SK-N-SH treated with all-trans-retinoic acid at 6 μM for 48 hours (cell line): ENCODE measurements around the gene RTL10.

Experiments used
- ATAC-seq: fragments of 200-7000 bp; cut with Tn5 transposase; 3 replicates; pipeline ENCODE4 v1.9.1; 2020; ENCODE audit warnings: mild to moderate bottlenecking, moderate library complexity
- ARNTL ChIP-seq: fragments of 450-650 bp; formaldehyde crosslinking; IDR thresholded peaks from 2 replicates; pipeline ENCODE4 v1.5.0; 2020; ENCODE audit warnings: low read depth, mild to moderate bottlenecking, moderate library complexity, borderline replicate concordance
- BACH2 ChIP-seq: fragments of 250-450 bp; sonication (Bioruptor Pico); IDR thresholded peaks from 2 replicates; pipeline ENCODE4 v1.9.0; 2021; ENCODE audit warnings: mild to moderate bottlenecking, borderline replicate concordance
- CSDC2 ChIP-seq: fragments of 250-450 bp; sonication (Bioruptor Pico); IDR thresholded peaks from 2 replicates; pipeline ENCODE4 v1.5.0; 2020; ENCODE audit warnings: mild to moderate bottlenecking, moderate library complexity
- ESRRG ChIP-seq: fragments of 250-450 bp; sonication (Bioruptor Pico); IDR thresholded peaks from 2 replicates; pipeline ENCODE4 v1.6.1; 2021; ENCODE audit warnings: mild to moderate bottlenecking
- ISL1 ChIP-seq: fragments of 250-450 bp; sonication (Bioruptor Pico); IDR thresholded peaks from 2 replicates; pipeline ENCODE4 v2.1.2; 2022; ENCODE audit warnings: mild to moderate bottlenecking, moderate library complexity
- OSR1 ChIP-seq: fragments of 250-450 bp; sonication (Bioruptor Pico); IDR thresholded peaks from 2 replicates; pipeline ENCODE4 v1.8.0; 2022; ENCODE audit warnings: moderate library complexity, mild to moderate bottlenecking, inconsistent platforms
- PPARA ChIP-seq: fragments of 250-450 bp; sonication (Bioruptor Pico); IDR thresholded peaks from 2 replicates; pipeline ENCODE4 v1.5.0; 2020; ENCODE audit warnings: mild to moderate bottlenecking, borderline replicate concordance
- RARB ChIP-seq: fragments of 250-450 bp; sonication (Bioruptor Pico); IDR thresholded peaks from 2 replicates; pipeline ENCODE4 v1.8.0; 2021; ENCODE audit warnings: mild to moderate bottlenecking, moderate library complexity
- SNAI2 ChIP-seq: fragments of 250-450 bp; sonication (Bioruptor Pico); IDR thresholded peaks from 2 replicates; pipeline ENCODE4 v1.5.0; 2020; ENCODE audit warnings: mild to moderate bottlenecking, moderate library complexity
- TOX ChIP-seq: fragments of 250-450 bp; sonication (Bioruptor Pico); IDR thresholded peaks from 2 replicates; pipeline ENCODE4 v1.8.0; 2021; ENCODE audit warnings: mild to moderate bottlenecking, moderate library complexity, borderline replicate concordance
- ZC3H10 ChIP-seq: fragments of 250-450 bp; sonication (Bioruptor Pico); IDR thresholded peaks from 2 replicates; pipeline ENCODE4 v1.5.1; 2021; ENCODE audit warnings: mild to moderate bottlenecking, moderate library complexity
- ZFP3 ChIP-seq: fragments of 250-450 bp; sonication (Bioruptor Pico); IDR thresholded peaks from 2 replicates; pipeline ENCODE4 v1.5.0; 2020; ENCODE audit warnings: mild to moderate bottlenecking, moderate library complexity
- ZFP30 ChIP-seq: fragments of 450-650 bp; formaldehyde crosslinking; IDR thresholded peaks from 2 replicates; pipeline ENCODE4 v1.5.0; 2022; ENCODE audit warnings: mild to moderate bottlenecking, moderate library complexity
- ZNF565 ChIP-seq: fragments of 450-650 bp; formaldehyde crosslinking; conservative IDR thresholded peaks from 2 replicates; pipeline ENCODE4 v1.5.0; 2020; ENCODE audit warnings: low read depth, mild to moderate bottlenecking, moderate library complexity
- ZNF70 ChIP-seq: fragments of 450-650 bp; formaldehyde crosslinking; IDR thresholded peaks from 2 replicates; pipeline ENCODE4 v1.5.0; 2020; ENCODE audit warnings: mild to moderate bottlenecking, moderate library complexity
- ZNF8 ChIP-seq: fragments of 450-650 bp; formaldehyde crosslinking; IDR thresholded peaks from 2 replicates; pipeline ENCODE4 v1.5.0; 2020; ENCODE audit warnings: mild to moderate bottlenecking, moderate library complexity
- TF ChIP-seq, protein P1 (sequence below): fragments of 250-450 bp; sonication (Bioruptor Pico); IDR thresholded peaks from 2 replicates; pipeline ENCODE4 v1.5.1; 2020; ENCODE audit warnings: low read depth, mild to moderate bottlenecking, moderate library complexity
- TF ChIP-seq, protein P2 (sequence below): fragments of 250-450 bp; sonication (Bioruptor Pico); IDR thresholded peaks from 2 replicates; pipeline ENCODE4 v1.8.0; 2021; ENCODE audit warnings: low read depth, mild to moderate bottlenecking, moderate library complexity, borderline replicate concordance
- TF ChIP-seq, protein P3 (sequence below): fragments of 250-450 bp; sonication (Bioruptor Pico); IDR thresholded peaks from 2 replicates; pipeline ENCODE4 v1.5.1; 2021; ENCODE audit warnings: mild to moderate bottlenecking, moderate library complexity
- TF ChIP-seq, protein P4 (sequence below): fragments of 250-450 bp; sonication (Bioruptor Pico); IDR thresholded peaks from 2 replicates; pipeline ENCODE4 v1.8.0; 2020; ENCODE audit warnings: mild to moderate bottlenecking, moderate library complexity, borderline replicate concordance
- TF ChIP-seq, protein P5 (sequence below): fragments of 250-450 bp; sonication (Bioruptor Pico); IDR thresholded peaks from 2 replicates; pipeline ENCODE4 v1.5.0; 2020; ENCODE audit warnings: mild to moderate bottlenecking, moderate library complexity

The RTL10 gene

DNA sequence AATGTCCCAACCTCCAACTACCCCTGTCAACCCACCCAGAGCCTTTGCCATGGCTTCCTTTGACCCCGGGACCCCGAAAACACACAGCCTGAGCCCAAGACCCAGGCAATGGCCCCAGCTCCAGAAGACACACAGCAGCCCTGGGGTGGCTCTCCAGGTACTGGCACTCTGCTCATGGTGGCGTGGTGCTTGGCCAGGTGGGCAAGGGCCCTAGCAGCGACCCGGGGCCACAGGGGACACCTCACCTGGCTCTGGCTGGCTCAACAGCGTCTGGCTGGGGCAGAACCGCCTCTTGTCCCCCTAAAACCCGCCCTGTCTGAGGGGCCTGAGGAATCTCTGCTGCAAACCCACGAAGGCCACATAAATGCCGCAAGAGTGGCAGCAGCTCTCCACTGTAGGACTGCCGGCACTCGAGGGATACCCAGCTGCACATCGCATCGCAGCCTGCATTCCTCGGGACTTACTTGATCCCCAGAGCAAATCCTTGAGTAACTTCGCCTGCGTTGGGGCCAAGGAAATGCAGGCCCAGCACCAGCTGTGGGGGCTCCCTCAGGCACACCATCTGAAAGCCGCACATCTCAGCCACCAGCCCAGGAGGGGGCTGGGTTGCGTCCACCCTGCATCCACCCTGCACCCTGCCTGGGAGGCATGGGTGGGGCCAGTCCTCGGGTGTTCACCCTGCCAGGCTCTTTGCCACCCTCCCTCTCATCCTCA lies 23.1 kb upstream of the RTL10 start:
- no peak for ATAC-seq
- TF ChIP-seq ZFP3 (no peak), TOX (CRISPR knock-in tag) (no peak), PPARA (no peak), ZC3H10 (CRISPR knock-in tag) (no peak), OSR1 (no peak), RARB (CRISPR knock-in tag) (no peak), ZNF70 (CRISPR knock-in tag) (no peak), ISL1 (CRISPR knock-in tag) (no peak), ZFP30 (CRISPR knock-in tag) (no peak), ZNF8 (CRISPR knock-in tag) (no peak), ARNTL (CRISPR knock-in tag) (no peak), CSDC2 (no peak), BACH2 (no peak), SNAI2 (no peak), ESRRG (CRISPR knock-in tag) (no peak)
- TF ChIP-seq, protein P1, sequence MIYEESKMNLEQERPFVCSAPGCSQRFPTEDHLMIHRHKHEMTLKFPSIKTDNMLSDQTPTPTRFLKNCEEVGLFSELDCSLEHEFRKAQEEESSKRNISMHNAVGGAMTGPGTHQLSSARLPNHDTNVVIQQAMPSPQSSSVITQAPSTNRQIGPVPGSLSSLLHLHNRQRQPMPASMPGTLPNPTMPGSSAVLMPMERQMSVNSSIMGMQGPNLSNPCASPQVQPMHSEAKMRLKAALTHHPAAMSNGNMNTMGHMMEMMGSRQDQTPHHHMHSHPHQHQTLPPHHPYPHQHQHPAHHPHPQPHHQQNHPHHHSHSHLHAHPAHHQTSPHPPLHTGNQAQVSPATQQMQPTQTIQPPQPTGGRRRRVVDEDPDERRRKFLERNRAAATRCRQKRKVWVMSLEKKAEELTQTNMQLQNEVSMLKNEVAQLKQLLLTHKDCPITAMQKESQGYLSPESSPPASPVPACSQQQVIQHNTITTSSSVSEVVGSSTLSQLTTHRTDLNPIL (CRISPR knock-in tag) = no peak
- TF ChIP-seq, protein P2, sequence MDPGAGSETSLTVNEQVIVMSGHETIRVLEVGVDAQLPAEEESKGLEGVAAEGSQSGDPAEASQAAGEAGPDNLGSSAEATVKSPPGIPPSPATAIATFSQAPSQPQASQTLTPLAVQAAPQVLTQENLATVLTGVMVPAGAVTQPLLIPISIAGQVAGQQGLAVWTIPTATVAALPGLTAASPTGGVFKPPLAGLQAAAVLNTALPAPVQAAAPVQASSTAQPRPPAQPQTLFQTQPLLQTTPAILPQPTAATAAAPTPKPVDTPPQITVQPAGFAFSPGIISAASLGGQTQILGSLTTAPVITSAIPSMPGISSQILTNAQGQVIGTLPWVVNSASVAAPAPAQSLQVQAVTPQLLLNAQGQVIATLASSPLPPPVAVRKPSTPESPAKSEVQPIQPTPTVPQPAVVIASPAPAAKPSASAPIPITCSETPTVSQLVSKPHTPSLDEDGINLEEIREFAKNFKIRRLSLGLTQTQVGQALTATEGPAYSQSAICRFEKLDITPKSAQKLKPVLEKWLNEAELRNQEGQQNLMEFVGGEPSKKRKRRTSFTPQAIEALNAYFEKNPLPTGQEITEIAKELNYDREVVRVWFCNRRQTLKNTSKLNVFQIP (CRISPR knock-in tag) = no peak
- TF ChIP-seq, protein P3, sequence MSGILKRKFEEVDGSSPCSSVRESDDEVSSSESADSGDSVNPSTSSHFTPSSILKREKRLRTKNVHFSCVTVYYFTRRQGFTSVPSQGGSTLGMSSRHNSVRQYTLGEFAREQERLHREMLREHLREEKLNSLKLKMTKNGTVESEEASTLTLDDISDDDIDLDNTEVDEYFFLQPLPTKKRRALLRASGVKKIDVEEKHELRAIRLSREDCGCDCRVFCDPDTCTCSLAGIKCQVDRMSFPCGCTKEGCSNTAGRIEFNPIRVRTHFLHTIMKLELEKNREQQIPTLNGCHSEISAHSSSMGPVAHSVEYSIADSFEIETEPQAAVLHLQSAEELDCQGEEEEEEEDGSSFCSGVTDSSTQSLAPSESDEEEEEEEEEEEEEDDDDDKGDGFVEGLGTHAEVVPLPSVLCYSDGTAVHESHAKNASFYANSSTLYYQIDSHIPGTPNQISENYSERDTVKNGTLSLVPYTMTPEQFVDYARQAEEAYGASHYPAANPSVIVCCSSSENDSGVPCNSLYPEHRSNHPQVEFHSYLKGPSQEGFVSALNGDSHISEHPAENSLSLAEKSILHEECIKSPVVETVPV = no peak
- TF ChIP-seq, all 23 proteins: peak for 0

DNA sequence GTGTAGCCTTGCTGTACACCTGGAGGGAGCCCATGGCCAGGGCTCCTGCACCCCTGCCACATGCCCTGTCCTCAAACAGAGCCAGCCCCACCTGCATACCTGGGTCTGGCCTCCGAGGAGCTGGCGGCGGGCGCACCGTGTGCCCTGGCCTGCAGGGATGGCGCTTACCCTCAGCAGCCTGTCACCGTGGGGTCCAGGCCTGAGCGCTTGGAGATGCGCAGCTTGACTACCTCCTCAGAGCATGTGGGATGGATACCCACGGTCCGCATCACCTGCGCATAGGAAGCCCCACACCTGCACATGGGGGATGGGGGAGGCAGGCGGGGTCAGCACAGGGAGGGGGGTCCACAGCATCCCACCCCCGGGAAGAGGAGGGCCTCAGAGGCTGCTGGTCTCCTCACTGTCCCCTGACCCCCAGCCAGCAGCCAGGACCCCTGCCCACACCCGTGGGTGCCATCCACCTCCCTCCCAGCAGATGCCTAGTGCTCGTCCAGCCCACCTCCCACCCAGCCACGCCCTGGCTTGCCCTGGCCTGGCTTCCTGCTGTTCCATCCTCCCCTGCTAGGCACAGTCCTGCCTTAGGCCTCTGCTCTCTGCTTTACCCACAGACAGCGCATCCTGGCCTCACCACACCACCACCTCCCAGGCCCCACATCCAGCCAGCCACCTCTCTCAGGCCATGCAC lies 22.4 kb upstream of the RTL10 start:
- TF ChIP-seq ISL1 (CRISPR knock-in tag) (no peak), ZNF70 (CRISPR knock-in tag) (no peak), PPARA (no peak), ARNTL (CRISPR knock-in tag) (no peak)
- TF ChIP-seq, protein P2 (CRISPR knock-in tag) = no peak
- TF ChIP-seq, protein P4, sequence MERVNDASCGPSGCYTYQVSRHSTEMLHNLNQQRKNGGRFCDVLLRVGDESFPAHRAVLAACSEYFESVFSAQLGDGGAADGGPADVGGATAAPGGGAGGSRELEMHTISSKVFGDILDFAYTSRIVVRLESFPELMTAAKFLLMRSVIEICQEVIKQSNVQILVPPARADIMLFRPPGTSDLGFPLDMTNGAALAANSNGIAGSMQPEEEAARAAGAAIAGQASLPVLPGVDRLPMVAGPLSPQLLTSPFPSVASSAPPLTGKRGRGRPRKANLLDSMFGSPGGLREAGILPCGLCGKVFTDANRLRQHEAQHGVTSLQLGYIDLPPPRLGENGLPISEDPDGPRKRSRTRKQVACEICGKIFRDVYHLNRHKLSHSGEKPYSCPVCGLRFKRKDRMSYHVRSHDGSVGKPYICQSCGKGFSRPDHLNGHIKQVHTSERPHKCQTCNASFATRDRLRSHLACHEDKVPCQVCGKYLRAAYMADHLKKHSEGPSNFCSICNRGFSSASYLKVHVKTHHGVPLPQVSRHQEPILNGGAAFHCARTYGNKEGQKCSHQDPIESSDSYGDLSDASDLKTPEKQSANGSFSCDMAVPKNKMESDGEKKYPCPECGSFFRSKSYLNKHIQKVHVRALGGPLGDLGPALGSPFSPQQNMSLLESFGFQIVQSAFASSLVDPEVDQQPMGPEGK (CRISPR knock-in tag) = no peak
- ATAC-seq = no peak

DNA sequence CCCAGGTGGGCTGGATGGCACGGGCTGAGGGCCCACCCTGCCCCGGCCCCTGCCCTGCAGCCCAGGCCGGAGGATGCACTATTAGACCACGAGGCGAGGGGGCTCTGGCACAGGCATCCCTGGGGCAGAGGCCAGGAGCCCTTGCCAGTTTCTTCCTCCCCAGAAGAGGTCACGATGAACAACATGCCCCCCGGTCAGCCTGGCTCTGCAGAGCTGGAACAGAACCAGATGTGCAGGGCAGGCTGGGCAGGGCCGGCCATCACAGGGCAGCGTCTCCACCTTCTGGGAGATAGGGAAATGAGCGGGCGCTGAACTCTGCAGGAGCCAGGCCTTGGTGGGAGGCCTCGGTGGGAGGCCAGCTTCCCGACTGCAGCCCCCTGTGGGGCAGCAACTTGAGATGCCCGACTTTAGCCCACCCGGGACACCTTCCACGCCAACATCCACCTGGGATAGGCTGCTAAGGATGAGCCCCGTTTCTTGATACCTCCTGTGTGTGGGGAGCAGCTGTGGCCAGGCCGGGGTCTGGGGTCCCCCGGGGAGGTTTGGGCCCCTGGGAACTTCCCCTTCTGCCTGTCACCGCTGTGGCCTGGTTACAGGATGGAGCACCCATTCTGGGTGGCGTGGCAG lies 21.8 kb upstream of the RTL10 start:
- ATAC-seq = no peak
- TF ChIP-seq ZNF565 (CRISPR knock-in tag) (no peak), TOX (CRISPR knock-in tag) (no peak), ISL1 (CRISPR knock-in tag) (no peak), ZNF70 (CRISPR knock-in tag) (no peak), ZFP30 (CRISPR knock-in tag) (no peak)
- TF ChIP-seq, protein P1 (CRISPR knock-in tag) = no peak
- TF ChIP-seq, protein P5, sequence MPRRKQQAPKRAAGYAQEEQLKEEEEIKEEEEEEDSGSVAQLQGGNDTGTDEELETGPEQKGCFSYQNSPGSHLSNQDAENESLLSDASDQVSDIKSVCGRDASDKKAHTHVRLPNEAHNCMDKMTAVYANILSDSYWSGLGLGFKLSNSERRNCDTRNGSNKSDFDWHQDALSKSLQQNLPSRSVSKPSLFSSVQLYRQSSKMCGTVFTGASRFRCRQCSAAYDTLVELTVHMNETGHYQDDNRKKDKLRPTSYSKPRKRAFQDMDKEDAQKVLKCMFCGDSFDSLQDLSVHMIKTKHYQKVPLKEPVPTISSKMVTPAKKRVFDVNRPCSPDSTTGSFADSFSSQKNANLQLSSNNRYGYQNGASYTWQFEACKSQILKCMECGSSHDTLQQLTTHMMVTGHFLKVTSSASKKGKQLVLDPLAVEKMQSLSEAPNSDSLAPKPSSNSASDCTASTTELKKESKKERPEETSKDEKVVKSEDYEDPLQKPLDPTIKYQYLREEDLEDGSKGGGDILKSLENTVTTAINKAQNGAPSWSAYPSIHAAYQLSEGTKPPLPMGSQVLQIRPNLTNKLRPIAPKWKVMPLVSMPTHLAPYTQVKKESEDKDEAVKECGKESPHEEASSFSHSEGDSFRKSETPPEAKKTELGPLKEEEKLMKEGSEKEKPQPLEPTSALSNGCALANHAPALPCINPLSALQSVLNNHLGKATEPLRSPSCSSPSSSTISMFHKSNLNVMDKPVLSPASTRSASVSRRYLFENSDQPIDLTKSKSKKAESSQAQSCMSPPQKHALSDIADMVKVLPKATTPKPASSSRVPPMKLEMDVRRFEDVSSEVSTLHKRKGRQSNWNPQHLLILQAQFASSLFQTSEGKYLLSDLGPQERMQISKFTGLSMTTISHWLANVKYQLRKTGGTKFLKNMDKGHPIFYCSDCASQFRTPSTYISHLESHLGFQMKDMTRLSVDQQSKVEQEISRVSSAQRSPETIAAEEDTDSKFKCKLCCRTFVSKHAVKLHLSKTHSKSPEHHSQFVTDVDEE = no peak
